GM18505 (cell line): ENCODE data around the gene MS4A6E.
"Not testable (repeated sequence)": the region's sequence is repeated elsewhere in the genome, so short reads cannot be mapped to it uniquely, and the experiment has no call there.

Experiments used
- ATAC-seq: cut with Tn5 transposase; IDR thresholded peaks from one replicate; pipeline ENCODE4 v1.9.1; 2021; ENCODE audit not compliant: unreplicated experiment
- POLR2A ChIP-seq: IDR thresholded peaks from 4 replicates; pipeline ENCODE4 v1.6.1; 2011; ENCODE audit warnings: borderline replicate concordance; ENCODE audit not compliant: insufficient read depth, insufficient read length; ENCODE audit errors: extremely low read depth

Gene MS4A6E, protein sequence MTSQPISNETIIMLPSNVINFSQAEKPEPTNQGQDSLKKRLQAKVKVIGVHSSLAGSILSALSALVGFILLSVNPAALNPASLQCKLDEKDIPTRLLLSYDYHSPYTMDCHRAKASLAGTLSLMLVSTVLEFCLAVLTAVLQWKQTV

GRCh38 chr11:60326955-60327354, at the start of gene MS4A6E:
Gene MS4A6E, plus strand, starts transcription at chr11:60327255. Its CDS starts 7,641 bp downstream, at chr11:60334896.
- ATAC-seq, result no peak

GRCh38 chr11:60280412-60280811, 46.6 kb upstream of the MS4A6E start, which contains the start of gene MS4A4A:
Gene MS4A4A, plus strand, starts transcription at chr11:60280666. Its CDS starts 10 bp downstream, at chr11:60280676.
- peak; percentile 73 for ATAC-seq
- TF ChIP-seq POLR2A, result no peak

More at GRCh38 chr11:60326955-60327354, at the start of gene MS4A6E:
- TF ChIP-seq POLR2A, result no peak

DNA sequence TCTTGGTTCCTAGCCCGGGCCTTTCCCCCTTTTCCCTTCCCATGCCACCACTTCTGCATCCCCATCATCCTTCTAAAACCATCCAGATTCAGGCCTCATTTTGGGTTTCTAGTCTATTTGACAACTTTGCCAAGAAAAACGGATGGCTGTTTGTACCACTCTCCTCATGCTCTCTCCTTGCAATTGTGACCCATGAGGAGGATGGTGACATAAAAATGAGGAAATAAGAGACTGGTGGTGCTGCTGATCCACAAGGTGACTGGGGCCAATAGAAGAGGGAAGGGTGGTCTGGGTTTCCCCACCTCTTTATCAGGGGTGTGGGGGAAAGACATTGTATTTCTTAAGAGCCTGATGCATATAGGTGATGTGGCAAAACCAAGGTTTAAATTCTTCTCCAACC, 45.6 kb upstream of the MS4A6E start:
- TF ChIP-seq POLR2A, result no peak
- no peak for ATAC-seq

GRCh38 chr11:60282286-60282685, 44.8 kb upstream of the MS4A6E start:
- TF ChIP-seq POLR2A, result no peak
- no peak for ATAC-seq

- ATAC-seq, result not testable (repeated sequence)
Observed at GRCh38 chr11:60285411-60286126, 41.5 kb upstream of the MS4A6E start.

DNA sequence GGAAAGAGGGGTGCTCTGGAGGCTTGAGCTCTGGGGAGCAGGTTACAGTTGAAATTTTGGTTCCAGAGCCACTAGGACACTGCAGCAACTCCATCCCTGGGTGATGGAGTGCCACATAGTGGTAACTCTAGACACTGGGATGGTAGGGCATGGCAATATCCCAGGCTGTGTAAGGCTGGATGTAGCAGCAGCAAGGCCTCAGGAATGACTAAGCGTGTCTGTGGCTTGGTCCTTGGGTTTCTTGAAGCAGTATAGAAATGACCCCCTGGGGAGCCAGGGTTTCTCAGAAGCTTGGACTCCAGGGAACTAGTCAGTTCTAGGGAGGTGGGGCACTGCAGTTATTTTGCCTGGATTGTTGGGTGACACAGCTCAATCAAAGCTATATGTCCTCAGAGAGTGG, 38.5 kb upstream of the MS4A6E start:
- TF ChIP-seq POLR2A, result no peak
- no peak for ATAC-seq

DNA sequence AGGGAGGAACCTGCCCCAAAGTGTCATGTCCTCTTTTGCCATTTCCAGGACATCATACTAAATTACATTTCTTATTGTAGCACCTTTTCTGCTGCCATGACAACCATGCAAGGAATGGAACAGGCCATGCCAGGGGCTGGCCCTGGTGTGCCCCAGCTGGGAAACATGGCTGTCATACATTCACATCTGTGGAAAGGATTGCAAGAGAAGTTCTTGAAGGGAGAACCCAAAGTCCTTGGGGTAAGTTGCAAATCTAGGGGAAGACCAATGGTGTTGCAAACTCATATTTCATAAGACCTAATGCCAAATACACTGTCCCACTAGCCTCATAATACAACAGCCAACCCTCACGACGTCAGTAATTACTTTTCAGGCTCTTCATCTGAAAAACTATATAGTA, 34.9 kb upstream of the MS4A6E start:
- no peak for TF ChIP-seq POLR2A
- ATAC-seq, result no peak

GRCh38 chr11:60301178-60301577, 25.9 kb upstream of the MS4A6E start:
- ATAC-seq, result no peak
- no peak for TF ChIP-seq POLR2A

- not testable (repeated sequence) for ATAC-seq
Observed at GRCh38 chr11:60301884-60302283, 25.2 kb upstream of the MS4A6E start.

- TF ChIP-seq POLR2A, result no peak
- ATAC-seq, result no peak
Observed at GRCh38 chr11:60303661-60304060, 23.4 kb upstream of the MS4A6E start.

DNA sequence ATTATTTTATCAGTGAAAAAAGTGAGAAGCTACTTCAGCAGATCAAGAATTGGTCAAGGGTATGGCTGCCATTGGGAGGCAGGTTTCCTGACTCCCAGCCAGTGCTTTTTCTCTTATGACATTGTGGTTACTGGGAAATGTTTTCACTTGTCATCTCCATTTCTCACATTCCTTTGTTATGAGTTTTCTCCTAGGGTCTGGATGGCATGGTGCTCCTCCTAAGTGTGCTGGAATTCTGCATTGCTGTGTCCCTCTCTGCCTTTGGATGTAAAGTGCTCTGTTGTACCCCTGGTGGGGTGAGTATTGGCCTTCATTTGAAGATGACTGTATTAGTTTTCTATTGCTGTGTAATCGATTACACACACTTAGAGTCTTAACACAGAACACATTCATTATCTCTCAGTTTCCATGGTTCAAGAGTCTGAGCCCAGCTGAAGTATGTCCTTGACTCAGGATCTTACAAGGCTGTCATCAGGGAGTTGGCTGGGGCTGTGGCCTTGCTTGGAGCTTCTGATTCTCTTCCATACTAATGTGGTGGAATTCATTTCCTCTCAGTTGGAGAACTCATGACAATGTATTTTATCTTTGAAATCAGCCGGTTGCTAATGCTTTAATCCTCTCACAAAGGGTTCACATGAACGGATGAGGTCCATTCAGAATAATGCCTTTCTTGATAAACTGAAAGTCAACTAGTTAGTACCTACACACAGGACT, 21.0 kb upstream of the MS4A6E start:
- no peak for TF ChIP-seq POLR2A
- no peak for ATAC-seq

DNA sequence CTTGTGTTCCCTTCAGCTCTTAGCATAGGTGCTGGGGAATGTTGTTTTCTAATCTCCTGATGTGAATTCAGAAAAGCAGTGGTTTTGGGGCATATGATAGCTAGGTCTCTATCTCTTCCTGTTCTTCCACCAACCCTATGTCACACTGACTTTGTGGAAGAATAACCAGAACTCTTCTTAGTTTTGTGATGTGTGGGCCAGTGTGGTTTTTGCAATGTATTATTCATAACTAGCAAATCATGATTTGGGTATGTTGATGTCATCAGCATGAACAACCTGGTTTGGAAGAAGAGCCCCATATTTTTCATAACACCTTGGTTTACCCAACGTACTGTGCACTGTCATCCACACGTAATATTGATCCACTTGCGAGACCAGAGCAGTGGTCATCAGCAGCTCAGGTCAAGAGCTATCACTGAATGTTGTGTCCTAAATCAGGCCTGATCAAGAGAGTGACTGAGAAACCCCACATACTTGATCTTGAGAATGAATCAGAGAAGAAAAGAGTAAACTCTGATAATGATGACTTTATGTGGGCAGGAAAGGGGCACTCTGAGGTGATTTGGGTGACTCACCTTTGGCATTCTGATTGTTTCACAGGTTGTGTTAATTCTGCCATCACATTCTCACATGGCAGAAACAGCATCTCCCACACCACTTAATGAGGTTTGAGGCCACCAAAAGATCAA, 19.4 kb upstream of the MS4A6E start:
- TF ChIP-seq POLR2A, result no peak
- no peak for ATAC-seq

GRCh38 chr11:60310407-60310998, 16.6 kb upstream of the MS4A6E start:
- peak; percentile 68 for ATAC-seq
- no peak for TF ChIP-seq POLR2A
